ENCODE data around the gene CMTM2. TPM values are rescaled to one million over a fixed set of nuclear protein-coding genes. Genes with fewer than 3 reads are reported as not detected.
A peak's percentile ranks its signal among the peaks of the same experiment; 100 is the strongest.

CMTM2 gene
- total RNA-seq, 1 experiment from 2014 or later, result not detected

- ATAC-seq (peak; percentile 78), DNase-seq (ENCODE audit: low read depth, low spot score) (no peak)
- in situ Hi-C loops (cut with HindIII; ENCODE audit: low pct_unique_long_range_greater_than_20kb, low sequenced_read_pairs) (no loop called here), intact Hi-C loops (cut with micrococcal nuclease; ENCODE audit: unreplicated experiment) (loop anchor here (10.0 kb wide), 1 partner anchor 204 kb away; no protein-coding TSS in a partner anchor)
- CTCF ChIA-PET, result interaction anchor here (0.5 to 2.0 kb wide), 11 partner anchors 12 to 266 kb away, joined by 3 to 11 read pairs (median 3); no protein-coding TSS in a partner anchor
- Histone ChIP-seq H3K27me3 (ENCODE audit: control insufficient read depth, insufficient read depth, low read length) (no peaks in the 10 kb centered on the region), H3K4me1 (ENCODE audit: control insufficient read depth, insufficient read depth, low read length) (peaks cover 21% of the 10 kb centered on the region), H3K9me3 (ENCODE audit: control insufficient read depth, insufficient read depth, low read depth, low read length) (no peaks in the 10 kb centered on the region), H3K27ac (ENCODE audit: low read length) (peak overlapping the region; percentile 65), H3K36me3 (ENCODE audit: control insufficient read depth, insufficient read depth, low read length) (peaks cover 4% of the 10 kb centered on the region; the same call in 1 of the 2 replicates), H3K4me3 (ENCODE audit: low read depth in 2 of 2, low read length in 2 of 2) (no peak overlapping the region)
- BruUV-seq (replicated peaks), result no TSS peak
- POLR2A ChIA-PET, result interaction anchor here (0.6 kb wide), 1 partner anchor 41 kb away, joined by 3 read pairs; no protein-coding TSS in a partner anchor
- TF ChIP-seq TCF7L2 (IDR thresholded peaks at IDR 0.05; ENCODE audit: low read depth, low read length), result no peak
- TF ChIP-seq SIN3A (IDR thresholded peaks at IDR 0.05; ENCODE audit: borderline replicate concordance, insufficient read depth, low read depth, low read length), result no peak
- no peak; the same call in 1 of the 2 replicates for TF ChIP-seq POLR2AphosphoS5 (IDR thresholded peaks at IDR 0.05; ENCODE audit: low read depth, low read length)
- TF ChIP-seq, protein P1, sequence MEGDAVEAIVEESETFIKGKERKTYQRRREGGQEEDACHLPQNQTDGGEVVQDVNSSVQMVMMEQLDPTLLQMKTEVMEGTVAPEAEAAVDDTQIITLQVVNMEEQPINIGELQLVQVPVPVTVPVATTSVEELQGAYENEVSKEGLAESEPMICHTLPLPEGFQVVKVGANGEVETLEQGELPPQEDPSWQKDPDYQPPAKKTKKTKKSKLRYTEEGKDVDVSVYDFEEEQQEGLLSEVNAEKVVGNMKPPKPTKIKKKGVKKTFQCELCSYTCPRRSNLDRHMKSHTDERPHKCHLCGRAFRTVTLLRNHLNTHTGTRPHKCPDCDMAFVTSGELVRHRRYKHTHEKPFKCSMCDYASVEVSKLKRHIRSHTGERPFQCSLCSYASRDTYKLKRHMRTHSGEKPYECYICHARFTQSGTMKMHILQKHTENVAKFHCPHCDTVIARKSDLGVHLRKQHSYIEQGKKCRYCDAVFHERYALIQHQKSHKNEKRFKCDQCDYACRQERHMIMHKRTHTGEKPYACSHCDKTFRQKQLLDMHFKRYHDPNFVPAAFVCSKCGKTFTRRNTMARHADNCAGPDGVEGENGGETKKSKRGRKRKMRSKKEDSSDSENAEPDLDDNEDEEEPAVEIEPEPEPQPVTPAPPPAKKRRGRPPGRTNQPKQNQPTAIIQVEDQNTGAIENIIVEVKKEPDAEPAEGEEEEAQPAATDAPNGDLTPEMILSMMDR (IDR thresholded peaks at IDR 0.05), result peak; percentile 91
- no peak for TF ChIP-seq REST (IDR thresholded peaks at IDR 0.05; ENCODE audit: insufficient read depth in 1 of 2, low read depth in 2 of 2, low read length in 1 of 2)
Observed at GRCh38 chr16:66608241-66609138, 29.2 kb downstream of the CMTM2 start.

GRCh38 chr16:66609139-66609510 is 29.9 kb downstream of the CMTM2 start:
- in situ Hi-C loops (cut with HindIII; ENCODE audit: low pct_unique_long_range_greater_than_20kb, low sequenced_read_pairs), result no loop called here
- H3K27ac ChIP-seq (ENCODE audit: low read length), result peak overlapping the region; percentile 65
- POLR2A ChIA-PET, result no interaction called here
- peaks cover 6% of the 10 kb centered on the region for H3K36me3 ChIP-seq (ENCODE audit: control insufficient read depth, insufficient read depth, low read length)
- no peaks in the 10 kb centered on the region for H3K27me3 ChIP-seq (ENCODE audit: control insufficient read depth, insufficient read depth, low read length)
- BruUV-seq (replicated peaks), result no TSS peak
- TF ChIP-seq REST (IDR thresholded peaks at IDR 0.05; ENCODE audit: insufficient read depth in 1 of 2, low read depth in 2 of 2, low read length in 1 of 2) (no peak), SIN3A (IDR thresholded peaks at IDR 0.05; ENCODE audit: borderline replicate concordance, insufficient read depth, low read depth, low read length) (no peak), TCF7L2 (IDR thresholded peaks at IDR 0.05; ENCODE audit: low read depth, low read length) (no peak), POLR2AphosphoS5 (IDR thresholded peaks at IDR 0.05; ENCODE audit: low read depth, low read length) (no peak)
- TF ChIP-seq, protein P1 (IDR thresholded peaks at IDR 0.05), result no peak
- ATAC-seq (no peak), DNase-seq (ENCODE audit: low read depth, low spot score) (no peak)
- CTCF ChIA-PET, result interaction anchor here (0.5 to 2.0 kb wide), 8 partner anchors 12 to 259 kb away, joined by 3 to 11 read pairs (median 4); no protein-coding TSS in a partner anchor
- H3K4me3 ChIP-seq (ENCODE audit: low read depth in 2 of 2, low read length in 2 of 2), result no peak overlapping the region
- intact Hi-C loops (cut with micrococcal nuclease; ENCODE audit: unreplicated experiment), result loop anchor here (10.0 kb wide), 1 partner anchor 204 kb away; no protein-coding TSS in a partner anchor
- H3K9me3 ChIP-seq (ENCODE audit: control insufficient read depth, insufficient read depth, low read depth, low read length), result no peaks in the 10 kb centered on the region
- peaks cover 19% of the 10 kb centered on the region for H3K4me1 ChIP-seq (ENCODE audit: control insufficient read depth, insufficient read depth, low read length)

Measured in Panc1 (cell line).